Parathyroid adenoma (tissue), 2 donors: ENCODE measurements around the gene CELSR2.
A peak's percentile ranks its signal among the peaks of the same experiment; 100 is the strongest.

Experiments
- H2AFZ ChIP-seq: fragments of 300-600 bp; sonication (generic); one replicate; pipeline ENCODE4 v1.7.0; 2017; ENCODE audit warnings: antibody characterized with exemption, mild to moderate bottlenecking
- H3K27ac ChIP-seq: fragments of 300-600 bp; sonication (generic); one replicate; pipeline ENCODE4 v1.7.0; 2017
- H3K27me3 ChIP-seq: fragments of 300-600 bp; sonication (generic); one replicate; pipeline ENCODE4 v1.7.0; 2017; ENCODE audit warnings: low read length; ENCODE audit not compliant: control insufficient read depth, insufficient read depth
- H3K36me3 ChIP-seq: fragments of 300-600 bp; sonication (generic); one replicate; pipeline ENCODE4 v1.7.0; 2017; ENCODE audit warnings: low read length; ENCODE audit not compliant: control insufficient read depth, insufficient read depth
- H3K4me1 ChIP-seq: fragments of 300-600 bp; sonication (generic); one replicate; pipeline ENCODE4 v1.7.0; 2017; ENCODE audit warnings: control low read depth
- H3K4me2 ChIP-seq: fragments of 300-600 bp; sonication (generic); one replicate; pipeline ENCODE4 v1.7.0; 2017; ENCODE audit warnings: low read length
- H3K4me3 ChIP-seq: fragments of 300-600 bp; sonication (generic); one replicate; pipeline ENCODE4 v1.7.0; 2017; ENCODE audit warnings: low read depth, low read length
- H3K79me2 ChIP-seq: fragments of 300-600 bp; sonication (generic); one replicate; pipeline ENCODE4 v1.7.0; 2017; ENCODE audit warnings: control low read depth
- H3K9ac ChIP-seq: fragments of 300-600 bp; sonication (generic); one replicate; pipeline ENCODE4 v1.7.0; 2017; ENCODE audit warnings: mild to moderate bottlenecking
- H3K9me3 ChIP-seq: fragments of 300-600 bp; sonication (generic); one replicate; pipeline ENCODE4 v1.7.0; 2017; ENCODE audit warnings: low read length; ENCODE audit not compliant: control insufficient read depth
- TF ChIP-seq, protein P1 (sequence below): fragments of 300-600 bp; sonication (generic); IDR thresholded peaks from one replicate; pipeline ENCODE4 v1.7.0; 2017; ENCODE audit warnings: antibody characterized with exemption, mild to moderate bottlenecking
- donor health status: primary hyperparathyroidism.

Gene CELSR2

DNA sequence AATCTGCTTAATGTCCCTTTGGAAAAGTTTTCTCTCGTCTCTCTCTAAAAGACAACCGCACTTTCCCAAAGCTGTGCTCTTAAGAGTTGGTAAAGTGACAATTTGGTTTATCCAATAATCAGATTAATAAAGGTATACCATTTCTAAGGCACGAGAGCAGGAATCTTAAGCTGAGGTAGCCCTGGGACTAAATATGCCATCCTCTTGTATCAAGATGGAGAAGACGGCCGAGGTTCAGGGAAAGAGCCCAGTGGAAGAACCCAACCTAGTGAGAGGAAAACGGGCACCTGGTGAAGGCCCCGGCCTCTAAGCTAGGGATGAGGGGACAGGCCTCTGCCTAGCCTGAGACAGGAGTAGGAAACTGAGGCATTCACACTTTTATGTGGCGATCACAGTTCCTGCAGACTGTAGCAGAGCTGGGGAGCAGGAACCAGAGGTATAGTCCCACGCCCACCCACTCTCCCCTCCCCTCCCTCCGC lies 36.0 kb upstream of the CELSR2 start:
- TF ChIP-seq, protein P1, sequence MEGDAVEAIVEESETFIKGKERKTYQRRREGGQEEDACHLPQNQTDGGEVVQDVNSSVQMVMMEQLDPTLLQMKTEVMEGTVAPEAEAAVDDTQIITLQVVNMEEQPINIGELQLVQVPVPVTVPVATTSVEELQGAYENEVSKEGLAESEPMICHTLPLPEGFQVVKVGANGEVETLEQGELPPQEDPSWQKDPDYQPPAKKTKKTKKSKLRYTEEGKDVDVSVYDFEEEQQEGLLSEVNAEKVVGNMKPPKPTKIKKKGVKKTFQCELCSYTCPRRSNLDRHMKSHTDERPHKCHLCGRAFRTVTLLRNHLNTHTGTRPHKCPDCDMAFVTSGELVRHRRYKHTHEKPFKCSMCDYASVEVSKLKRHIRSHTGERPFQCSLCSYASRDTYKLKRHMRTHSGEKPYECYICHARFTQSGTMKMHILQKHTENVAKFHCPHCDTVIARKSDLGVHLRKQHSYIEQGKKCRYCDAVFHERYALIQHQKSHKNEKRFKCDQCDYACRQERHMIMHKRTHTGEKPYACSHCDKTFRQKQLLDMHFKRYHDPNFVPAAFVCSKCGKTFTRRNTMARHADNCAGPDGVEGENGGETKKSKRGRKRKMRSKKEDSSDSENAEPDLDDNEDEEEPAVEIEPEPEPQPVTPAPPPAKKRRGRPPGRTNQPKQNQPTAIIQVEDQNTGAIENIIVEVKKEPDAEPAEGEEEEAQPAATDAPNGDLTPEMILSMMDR, result no peak
- Histone ChIP-seq H3K9me3 (no peaks in the 10 kb centered on the region), H3K27me3 (no peaks in the 10 kb centered on the region), H3K4me2 (peak overlapping the region; percentile 58), H3K4me1 (no peaks in the 10 kb centered on the region), H3K36me3 (no peaks in the 10 kb centered on the region), H2AFZ (peak overlapping the region; percentile 74), H3K9ac (no peak overlapping the region), H3K79me2 (peaks cover 18% of the 10 kb centered on the region), H3K4me3 (peak overlapping the region; percentile 99), H3K27ac (peak overlapping the region; percentile 89)

DNA sequence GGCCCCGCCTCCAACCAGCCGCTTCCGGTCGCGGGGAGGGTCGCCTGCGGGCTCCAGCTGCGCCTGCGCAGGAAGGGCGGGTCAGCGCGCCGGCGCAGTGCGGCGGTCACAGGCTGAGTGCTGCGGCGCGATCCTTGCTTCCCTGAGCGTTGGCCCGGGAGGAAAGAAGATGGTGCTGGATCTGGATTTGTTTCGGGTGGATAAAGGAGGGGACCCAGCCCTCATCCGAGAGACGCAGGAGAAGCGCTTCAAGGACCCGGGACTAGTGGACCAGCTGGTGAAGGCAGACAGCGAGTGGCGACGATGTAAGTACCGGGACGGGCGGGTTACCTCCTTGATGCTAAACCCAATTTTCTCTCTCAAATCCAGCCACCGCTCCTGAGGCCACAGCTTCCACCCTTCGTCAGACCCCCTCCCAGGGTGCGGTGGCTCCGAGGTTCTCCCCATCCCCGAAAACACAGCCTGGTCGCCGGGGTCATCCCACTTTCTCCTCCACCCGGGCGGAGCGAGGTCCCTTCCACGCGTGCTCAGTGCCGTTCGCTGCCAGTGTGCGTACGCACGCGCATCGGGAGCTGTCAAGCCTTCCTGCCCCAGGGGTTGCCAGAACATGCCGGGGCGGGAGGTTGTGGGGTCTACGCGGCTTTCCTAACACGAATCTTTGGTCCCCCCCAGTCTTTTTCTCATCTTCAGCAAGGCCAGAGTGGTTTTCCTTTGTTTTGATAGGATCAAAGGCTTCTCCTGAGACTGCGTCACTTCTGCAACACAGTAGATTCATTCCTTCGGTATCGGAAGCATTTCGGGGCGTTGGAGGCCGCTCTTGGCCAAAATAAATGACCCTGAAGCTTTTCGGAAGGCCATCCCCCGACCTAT lies 35.3 kb upstream of the CELSR2 start, which contains the start of gene SARS1:
Gene SARS1, plus strand, starts transcription at position 95 of the 870 bp plus-strand sequence. Its CDS starts 75 bp downstream, at position 170.
- H3K27me3 ChIP-seq, result no peaks in the 10 kb centered on the region
- H3K4me1 ChIP-seq, result no peaks in the 10 kb centered on the region
- H3K4me3 ChIP-seq, result peak within 1 kb of the TSS; percentile 99
- TF ChIP-seq, protein P1, result no peak
- H3K9ac ChIP-seq, result peak within 1 kb of the TSS; percentile 61
- peak within 1 kb of the TSS; percentile 58 for H3K4me2 ChIP-seq
- H3K36me3 ChIP-seq, result no peaks in the 10 kb centered on the region
- H2AFZ ChIP-seq, result peak within 1 kb of the TSS; percentile 74
- H3K27ac ChIP-seq, result peak within 1 kb of the TSS; percentile 89
- no peaks in the 10 kb centered on the region for H3K9me3 ChIP-seq
- peaks cover 22% of the 10 kb centered on the region for H3K79me2 ChIP-seq

DNA sequence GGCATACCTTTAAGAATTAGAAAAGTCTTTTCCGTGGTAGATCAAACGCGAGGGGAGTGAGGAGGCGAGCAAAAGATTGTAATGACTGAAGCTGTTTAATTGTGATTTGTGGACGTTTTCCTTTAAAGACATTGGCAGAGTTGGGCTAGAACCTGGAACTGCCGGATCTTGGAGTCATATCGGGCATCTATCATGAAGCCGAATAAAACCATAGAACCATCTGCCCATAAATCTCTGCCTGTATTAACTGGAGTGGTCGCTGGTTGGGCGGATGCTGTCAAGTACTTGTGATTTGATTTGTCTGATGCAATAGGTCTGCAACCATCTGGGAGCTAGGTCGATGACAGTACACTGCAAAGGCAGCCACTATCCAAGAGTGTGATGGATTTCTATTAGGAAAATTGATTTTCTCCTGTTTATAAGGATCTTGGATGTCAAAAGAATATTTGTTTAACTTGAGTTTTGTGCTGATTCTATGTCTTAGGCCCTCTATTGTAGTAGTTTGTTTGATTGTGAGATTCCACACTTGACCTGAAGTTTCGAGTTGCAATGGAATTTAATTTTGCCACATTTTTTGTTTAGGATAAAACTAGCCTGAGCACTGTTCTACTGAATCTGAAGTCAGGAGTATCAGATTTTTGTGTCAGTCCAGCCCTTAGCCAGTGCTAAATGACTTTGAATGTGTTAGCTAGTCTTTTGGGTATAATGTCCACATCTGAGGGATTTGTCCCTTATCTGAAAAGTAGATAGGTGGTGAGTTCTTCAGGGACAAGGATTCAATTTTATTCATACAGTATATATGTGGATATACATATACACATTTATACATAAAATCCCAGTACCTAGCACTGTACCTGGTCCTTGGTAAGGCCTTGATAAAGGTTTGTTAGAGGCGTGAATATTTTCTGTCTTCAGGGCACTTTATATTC lies 34.4 kb upstream of the CELSR2 start:
- Histone ChIP-seq H3K36me3 (no peaks in the 10 kb centered on the region), H3K9ac (peak overlapping the region; percentile 61), H3K27me3 (no peaks in the 10 kb centered on the region), H3K9me3 (no peaks in the 10 kb centered on the region), H2AFZ (peak overlapping the region; percentile 74), H3K79me2 (peaks cover 25% of the 10 kb centered on the region), H3K4me1 (no peaks in the 10 kb centered on the region), H3K4me2 (peak overlapping the region; percentile 58), H3K4me3 (peak overlapping the region; percentile 99), H3K27ac (peak overlapping the region; percentile 89)
- TF ChIP-seq, protein P1, result no peak

DNA sequence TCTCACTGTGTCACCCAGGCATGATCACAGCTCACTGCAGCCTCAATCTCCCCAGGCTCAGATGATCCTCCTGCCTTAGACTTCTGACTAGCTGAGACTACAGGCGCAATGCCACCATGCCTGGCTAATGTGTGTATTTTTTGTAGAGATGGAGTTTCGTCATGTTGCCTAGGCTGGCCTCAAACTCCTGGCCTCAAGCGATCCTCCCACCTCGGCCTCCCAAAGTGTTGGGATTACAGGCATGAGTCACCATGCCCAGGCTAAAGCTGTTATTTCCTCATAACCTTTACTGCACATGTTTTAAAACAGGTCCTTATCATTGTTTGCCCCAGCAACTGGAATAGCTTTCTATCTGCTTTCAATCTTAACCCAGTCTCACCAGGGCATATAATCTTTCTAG lies 32.7 kb upstream of the CELSR2 start:
- Histone ChIP-seq H3K27ac (no peak overlapping the region), H3K4me2 (no peak overlapping the region), H3K9ac (no peak overlapping the region), H3K27me3 (no peaks in the 10 kb centered on the region), H3K4me3 (no peak overlapping the region), H2AFZ (no peak overlapping the region), H3K4me1 (no peaks in the 10 kb centered on the region), H3K79me2 (peaks cover 37% of the 10 kb centered on the region), H3K9me3 (no peaks in the 10 kb centered on the region), H3K36me3 (no peaks in the 10 kb centered on the region)
- TF ChIP-seq, protein P1, result no peak
